CD4-positive, alpha-beta T cell (primary cell): ENCODE results near the gene EHD4. TPM values are rescaled to one million over a fixed set of nuclear protein-coding genes. Genes with fewer than 3 reads are reported as not detected.
A peak's percentile ranks its signal among the peaks of the same experiment; 100 is the strongest.

Experiments used
- ATAC-seq: fragments of 200-7000 bp; cut with Tn5 transposase; one replicate; pipeline ENCODE4 v1.10.0; 2022; ENCODE audit warnings: mild to moderate bottlenecking; ENCODE audit not compliant: poor library complexity
- CTCF ChIA-PET: fragments of 350-600 bp; sonication (Branson Sonifier 250); formaldehyde crosslinking; loops from one replicate; lab custom pipeline; 2021; ENCODE audit warnings: antibody characterized with exemption, inconsistent platforms; lab: Charles Lee
- POLR2A ChIA-PET: fragments of 350-600 bp; sonication (Branson Sonifier 250); formaldehyde crosslinking; loops from one replicate; lab custom pipeline; 2021; ENCODE audit warnings: antibody characterized with exemption, inconsistent platforms; lab: Charles Lee
- DNase-seq, 14 experiments: peaks; one replicate each; pipeline ENCODE4 v3.0.0-alpha.2; 2013 to 2020; ENCODE audit warnings: mixed read lengths in 2 of 14
- H3K27ac ChIP-seq, 2 donors: one replicate each; pipeline versions ENCODE4 v1.5.1 to v1.7.0; 2013; ENCODE audit warnings: low read length in 2 of 2, low read depth in 1 of 2, mild to moderate bottlenecking in 1 of 2
- H3K27me3 ChIP-seq, 2 experiments: 1 replicate in 1 of 2; 2 replicates in 1 of 2; pipeline versions ENCODE4 v1.6.1 to v1.7.0; 2013; ENCODE audit warnings: low read length in 2 of 2, control low read depth in 1 of 2, mild to moderate bottlenecking in 1 of 2, moderate library complexity in 1 of 2; ENCODE audit not compliant: insufficient read depth in 2 of 2, control insufficient read depth in 1 of 2
- H3K36me3 ChIP-seq: one replicate; pipeline ENCODE4 v1.6.1; 2013; ENCODE audit warnings: low read length, control low read depth; ENCODE audit not compliant: insufficient read depth
- H3K4me1 ChIP-seq: one replicate; pipeline ENCODE4 v1.6.1; 2013; ENCODE audit warnings: low read length, control low read depth; ENCODE audit not compliant: insufficient read depth
- H3K4me3 ChIP-seq: one replicate; pipeline ENCODE4 v1.5.1; 2013; ENCODE audit warnings: mild to moderate bottlenecking, low read length, moderate library complexity
- H3K9me3 ChIP-seq, 2 experiments: 1 replicate in 1 of 2; 2 replicates in 1 of 2; pipeline versions ENCODE4 v1.6.1 to v1.7.0; 2013; ENCODE audit warnings: low read length in 2 of 2, mild to moderate bottlenecking in 2 of 2, control low read depth in 1 of 2, moderate library complexity in 1 of 2; ENCODE audit not compliant: control insufficient read depth in 1 of 2, insufficient read depth in 1 of 2
- H3K27ac Mint-ChIP-seq: one replicate; pipeline ENCODE4 v1.8.0; 2020; ENCODE audit warnings: mixed read lengths
- H3K27me3 Mint-ChIP-seq: one replicate; pipeline ENCODE4 v1.8.0; 2021; ENCODE audit warnings: mixed read lengths
- H3K36me3 Mint-ChIP-seq: one replicate; pipeline ENCODE4 v1.8.0; 2021; ENCODE audit warnings: low read depth, mixed read lengths
- H3K4me1 Mint-ChIP-seq: one replicate; pipeline ENCODE4 v1.8.0; 2021; ENCODE audit warnings: low read depth, mixed read lengths
- H3K4me3 Mint-ChIP-seq: one replicate; pipeline ENCODE4 v1.8.0; 2020; ENCODE audit warnings: mild to moderate bottlenecking, mixed read lengths
- H3K9me3 Mint-ChIP-seq: one replicate; pipeline ENCODE4 v1.8.0; 2020; ENCODE audit warnings: mixed read lengths
- intact Hi-C, 2 experiments: fragments of 100-400 bp; cut with DNase I in 1 of 2; cut with micrococcal nuclease in 1 of 2; formaldehyde crosslinking; loops; one replicate each; pipeline versions ENCODE4 v1.15.1 to v1.9.0; 2023 to 2025; cut with DNase I, micrococcal nuclease
- total RNA-seq, 174 experiments: library from RNA in 2 of 174; stranded (reverse) in 2 of 174; gene quantifications; one replicate each; pipeline ENCODE4 v1.2.3 and lab custom pipeline; 2021 to 2026
- TF ChIP-seq, protein P1 (sequence below): fragments of 200-600 bp; IDR thresholded peaks from one replicate; pipeline ENCODE4 v1.8.0; 2022; ENCODE audit warnings: antibody characterized with exemption, mild to moderate bottlenecking

Gene EHD4
- total RNA-seq, 2 experiments from 2014 or later: 39.8 to 40.5 TPM

DNA sequence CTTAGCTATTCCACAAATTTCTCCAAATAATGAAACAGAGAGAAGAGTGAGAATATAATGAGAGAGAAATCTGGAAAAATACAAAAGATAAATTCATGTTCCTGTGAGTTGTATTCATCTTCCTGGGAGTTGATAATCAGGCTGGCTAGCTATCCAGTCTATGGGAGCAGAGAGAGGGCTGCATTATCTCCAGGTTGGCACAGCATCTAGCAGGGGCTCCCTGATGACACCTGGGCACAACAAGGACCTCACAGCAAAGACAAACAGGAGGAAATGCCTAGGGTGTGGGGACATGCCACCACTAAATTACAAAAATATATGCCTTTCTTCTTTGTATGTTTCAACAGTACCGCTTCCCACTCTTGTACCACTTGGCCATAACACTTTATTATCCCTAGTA, 1.9 kb downstream of the EHD4 start:
- peaks cover 13% of the 10 kb centered on the region for H3K36me3 Mint-ChIP-seq
- intact Hi-C loops: loop anchor here (2.0 to 10.0 kb wide), 6 partner anchors 32 to 767 kb away; partner anchors contain the start of genes CDAN1 (in 1 of the 2), JMJD7 (in 1 of the 2), NUSAP1 (in 1 of the 2) and OIP5 (in 1 of the 2)
- DNase-seq (peak in 3 of 14 experiments; percentile 7 to 19 (median 18)), ATAC-seq (no peak)
- no peaks in the 10 kb centered on the region for H3K9me3 ChIP-seq
- TF ChIP-seq, protein P1, sequence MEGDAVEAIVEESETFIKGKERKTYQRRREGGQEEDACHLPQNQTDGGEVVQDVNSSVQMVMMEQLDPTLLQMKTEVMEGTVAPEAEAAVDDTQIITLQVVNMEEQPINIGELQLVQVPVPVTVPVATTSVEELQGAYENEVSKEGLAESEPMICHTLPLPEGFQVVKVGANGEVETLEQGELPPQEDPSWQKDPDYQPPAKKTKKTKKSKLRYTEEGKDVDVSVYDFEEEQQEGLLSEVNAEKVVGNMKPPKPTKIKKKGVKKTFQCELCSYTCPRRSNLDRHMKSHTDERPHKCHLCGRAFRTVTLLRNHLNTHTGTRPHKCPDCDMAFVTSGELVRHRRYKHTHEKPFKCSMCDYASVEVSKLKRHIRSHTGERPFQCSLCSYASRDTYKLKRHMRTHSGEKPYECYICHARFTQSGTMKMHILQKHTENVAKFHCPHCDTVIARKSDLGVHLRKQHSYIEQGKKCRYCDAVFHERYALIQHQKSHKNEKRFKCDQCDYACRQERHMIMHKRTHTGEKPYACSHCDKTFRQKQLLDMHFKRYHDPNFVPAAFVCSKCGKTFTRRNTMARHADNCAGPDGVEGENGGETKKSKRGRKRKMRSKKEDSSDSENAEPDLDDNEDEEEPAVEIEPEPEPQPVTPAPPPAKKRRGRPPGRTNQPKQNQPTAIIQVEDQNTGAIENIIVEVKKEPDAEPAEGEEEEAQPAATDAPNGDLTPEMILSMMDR: no peak
- H3K4me3 ChIP-seq: peak overlapping the region; percentile 82
- H3K4me1 ChIP-seq: peaks cover 54% of the 10 kb centered on the region
- ChIA-PET POLR2A (interaction anchor here (1.1 to 9.3 kb wide), 4 partner anchors 8 to 39 kb away, joined by 3 to 209 read pairs (median 4); no protein-coding TSS in a partner anchor), CTCF (interaction anchor here (1.6 to 5.2 kb wide), 3 partner anchors 33 to 196 kb away, joined by 4 to 42 read pairs (median 5); partner anchors contain the start of gene MAPKBP1)
- H3K27me3 Mint-ChIP-seq: peaks cover 13% of the 10 kb centered on the region
- H3K9me3 Mint-ChIP-seq: no peaks in the 10 kb centered on the region
- peak overlapping the region; percentile 61 to 81 for H3K27ac ChIP-seq
- H3K27me3 ChIP-seq: peaks cover 0 to 5% of the 10 kb centered on the region in 2 experiments
- H3K4me1 Mint-ChIP-seq: peaks cover 61% of the 10 kb centered on the region
- H3K4me3 Mint-ChIP-seq: peak overlapping the region; percentile 98
- no peaks in the 10 kb centered on the region for H3K36me3 ChIP-seq
- peak overlapping the region; percentile 95 for H3K27ac Mint-ChIP-seq

DNA sequence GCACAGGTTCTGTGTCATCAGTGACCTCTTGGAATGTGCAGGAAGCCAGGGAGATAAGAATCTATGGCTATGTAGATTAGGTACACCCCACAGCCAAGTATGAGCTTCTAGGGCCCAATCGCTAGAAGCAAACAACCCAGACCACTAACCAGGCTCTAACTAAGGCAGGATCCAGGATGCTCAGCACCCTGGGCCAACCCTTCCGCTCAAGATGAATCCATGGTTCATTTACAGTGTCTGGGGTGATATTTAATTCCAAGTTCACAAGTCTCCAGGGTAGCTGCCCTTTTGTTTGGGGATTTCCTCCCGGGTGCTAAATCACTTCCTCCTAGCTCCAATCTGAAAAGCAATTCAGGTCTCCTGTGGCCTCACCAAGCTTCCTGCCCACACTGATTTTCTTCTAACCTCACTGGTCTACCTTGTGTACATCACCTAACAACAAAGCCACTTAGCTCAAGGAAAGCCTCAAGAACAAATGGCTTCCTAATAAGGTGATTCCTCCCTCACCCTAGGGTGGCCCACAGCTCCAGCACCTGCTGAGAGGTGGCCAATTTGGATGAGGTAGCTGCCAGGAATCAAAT, 2.4 kb downstream of the EHD4 start:
- H3K27ac Mint-ChIP-seq: peak overlapping the region; percentile 95
- peak; percentile 4 for ATAC-seq
- intact Hi-C loops: loop anchor here (2.0 to 10.0 kb wide), 6 partner anchors 31 to 767 kb away; partner anchors contain the start of genes CDAN1 (in 1 of the 2), JMJD7 (in 1 of the 2), NUSAP1 (in 1 of the 2) and OIP5 (in 1 of the 2)

DNA sequence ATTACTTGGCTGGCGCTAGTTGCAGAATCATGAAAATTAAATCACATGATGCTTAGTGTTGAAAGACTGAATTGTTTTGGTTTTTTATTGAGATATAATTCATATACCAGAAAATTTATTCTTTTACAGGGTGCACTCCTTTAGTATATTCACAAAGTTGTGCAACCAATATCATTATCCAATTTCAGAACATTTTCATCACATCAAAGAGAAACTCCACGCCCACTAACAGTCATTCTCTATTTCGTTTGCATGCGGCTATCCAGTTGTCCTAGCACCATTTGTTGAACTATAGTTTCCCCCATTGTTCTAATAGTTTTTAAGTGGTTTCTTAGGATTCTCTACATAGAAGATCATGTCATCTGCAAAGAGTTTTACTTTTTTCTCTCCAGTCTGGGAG, 3.7 kb downstream of the EHD4 start:
- Histone ChIP-seq H3K9me3 (no peaks in the 10 kb centered on the region), H3K27me3 (no peaks in the 10 kb centered on the region), H3K4me3 (no peak overlapping the region), H3K4me1 (peaks cover 54% of the 10 kb centered on the region), H3K36me3 (no peaks in the 10 kb centered on the region), H3K27ac (no peak overlapping the region)
- CTCF ChIA-PET: interaction anchor here (1.0 kb wide), 1 partner anchor 74 kb away, joined by 3 read pairs; no protein-coding TSS in a partner anchor
- peaks cover 13% of the 10 kb centered on the region for H3K36me3 Mint-ChIP-seq
- intact Hi-C loops: no loop called here
- peaks cover 61% of the 10 kb centered on the region for H3K4me1 Mint-ChIP-seq
- H3K9me3 Mint-ChIP-seq: no peaks in the 10 kb centered on the region
- peak overlapping the region; percentile 34 for H3K27ac Mint-ChIP-seq
- POLR2A ChIA-PET: interaction anchor here (0.6 to 9.3 kb wide), 2 partner anchors 32 to 65 kb away, joined by 5 to 209 read pairs; no protein-coding TSS in a partner anchor
- DNase-seq: no peak
- TF ChIP-seq, protein P1: no peak
- no peak for ATAC-seq
- H3K27me3 Mint-ChIP-seq: peaks cover 2% of the 10 kb centered on the region
- no peak overlapping the region for H3K4me3 Mint-ChIP-seq

More for the DNA sequence above, 2.4 kb downstream of the EHD4 start:
- Mint-ChIP-seq H3K27me3 (peaks cover 13% of the 10 kb centered on the region), H3K4me3 (peak overlapping the region; percentile 98), H3K9me3 (no peaks in the 10 kb centered on the region), H3K4me1 (peaks cover 61% of the 10 kb centered on the region), H3K36me3 (peaks cover 13% of the 10 kb centered on the region)
- H3K4me3 ChIP-seq: peak overlapping the region; percentile 82
- TF ChIP-seq, protein P1: no peak
- ChIA-PET CTCF (interaction anchor here (1.6 to 5.2 kb wide), 3 partner anchors 32 to 196 kb away, joined by 4 to 42 read pairs (median 5); partner anchors contain the start of gene MAPKBP1), POLR2A (interaction anchor here (0.6 to 9.3 kb wide), 5 partner anchors 8 to 39 kb away, joined by 3 to 209 read pairs (median 4); no protein-coding TSS in a partner anchor)
- peak overlapping the region; percentile 61 to 81 for H3K27ac ChIP-seq
- DNase-seq: peak in 9 of 14 experiments; percentile 8 to 86 (median 30)
- H3K9me3 ChIP-seq: no peaks in the 10 kb centered on the region
- H3K36me3 ChIP-seq: no peaks in the 10 kb centered on the region
- H3K27me3 ChIP-seq: peaks cover 0 to 5% of the 10 kb centered on the region in 2 experiments
- H3K4me1 ChIP-seq: peaks cover 54% of the 10 kb centered on the region
